HG03135 (cell line): ENCODE measurements around the gene TELO2.

ENCODE experiments used
- ATAC-seq: cut with Tn5 transposase; IDR thresholded peaks from one replicate; pipeline ENCODE4 v1.9.1; 2021; ENCODE audit warnings: mild to moderate bottlenecking, moderate library complexity; ENCODE audit not compliant: unreplicated experiment

The TELO2 gene

GRCh38 chr16:1512774-1513173 lies 19.6 kb downstream of the TELO2 start:
- no peak for ATAC-seq

GRCh38 chr16:1514507-1514906 lies 21.3 kb downstream of the TELO2 start:
- no peak for ATAC-seq

DNA sequence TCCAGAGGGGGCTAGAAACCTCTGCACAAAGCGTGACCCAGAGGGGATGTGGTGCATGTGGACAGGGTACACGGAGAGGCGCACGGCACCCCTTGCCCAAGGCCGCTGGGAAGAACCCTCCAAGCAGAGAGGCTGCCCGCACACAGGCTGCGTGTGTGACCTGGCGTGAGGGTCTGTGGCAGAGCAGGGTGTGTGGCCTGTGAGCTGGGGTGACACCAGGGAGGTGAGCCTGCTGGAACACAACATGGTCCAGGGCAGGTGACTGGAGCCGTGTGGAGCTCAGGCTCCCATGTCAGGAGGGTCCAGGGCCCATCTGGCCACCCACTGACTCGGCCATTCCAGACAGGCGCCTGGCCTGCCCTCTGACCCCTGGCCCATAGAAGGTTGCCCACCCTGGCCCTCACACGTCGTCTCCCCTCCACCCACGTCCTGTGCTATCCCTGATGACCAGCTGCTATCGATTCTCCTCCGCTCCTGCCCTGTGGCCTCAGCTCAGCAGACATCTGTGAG lies 25.5 kb downstream of the TELO2 start:
- ATAC-seq: no peak

- no peak for ATAC-seq
These were observed 26.7 kb downstream of the TELO2 start for GRCh38 chr16:1519831-1520230.

- no peak for ATAC-seq
These were observed 27.3 kb downstream of the TELO2 start for GRCh38 chr16:1520461-1520860.

GRCh38 chr16:1523581-1524245 lies 30.6 kb downstream of the TELO2 start:
- ATAC-seq: no peak

- no peak for ATAC-seq
These were observed 31.2 kb downstream of the TELO2 start for GRCh38 chr16:1524366-1524765.

DNA sequence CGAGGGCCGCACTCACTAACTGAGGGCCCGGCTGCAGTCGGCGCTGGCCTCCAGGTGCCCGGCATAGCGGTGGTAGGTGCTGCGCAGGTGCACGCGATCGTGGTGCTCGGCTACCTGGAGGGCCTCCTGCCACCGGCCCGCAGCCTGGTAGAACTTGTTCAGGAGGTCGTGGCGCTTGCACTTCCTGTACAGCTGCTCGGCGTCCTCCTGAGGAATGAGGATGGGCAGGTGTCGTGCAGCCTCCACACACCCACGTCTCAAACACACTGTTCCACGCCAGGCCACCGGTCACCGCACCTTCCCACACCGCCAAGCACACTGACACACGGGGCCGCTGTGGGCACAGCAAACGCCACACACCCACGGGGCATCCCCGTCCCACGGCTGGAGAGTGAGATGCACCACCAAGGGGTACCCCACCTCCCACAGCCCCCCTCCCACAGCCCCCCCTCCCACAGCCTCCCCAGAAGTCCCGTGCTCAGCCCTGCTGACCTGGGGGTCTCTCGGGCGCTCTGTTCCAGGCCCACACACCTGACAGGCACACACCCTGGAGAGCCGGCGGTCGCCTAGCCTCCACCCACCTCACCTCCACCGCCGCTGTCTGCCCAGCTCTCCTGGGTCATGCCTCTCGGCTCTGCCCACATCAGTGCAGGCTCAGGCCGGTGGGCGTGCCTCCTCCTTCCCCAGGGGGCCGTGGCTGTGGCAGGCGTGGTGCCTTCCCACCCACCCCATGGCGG lies 32.9 kb downstream of the TELO2 start:
- ATAC-seq: no peak

DNA sequence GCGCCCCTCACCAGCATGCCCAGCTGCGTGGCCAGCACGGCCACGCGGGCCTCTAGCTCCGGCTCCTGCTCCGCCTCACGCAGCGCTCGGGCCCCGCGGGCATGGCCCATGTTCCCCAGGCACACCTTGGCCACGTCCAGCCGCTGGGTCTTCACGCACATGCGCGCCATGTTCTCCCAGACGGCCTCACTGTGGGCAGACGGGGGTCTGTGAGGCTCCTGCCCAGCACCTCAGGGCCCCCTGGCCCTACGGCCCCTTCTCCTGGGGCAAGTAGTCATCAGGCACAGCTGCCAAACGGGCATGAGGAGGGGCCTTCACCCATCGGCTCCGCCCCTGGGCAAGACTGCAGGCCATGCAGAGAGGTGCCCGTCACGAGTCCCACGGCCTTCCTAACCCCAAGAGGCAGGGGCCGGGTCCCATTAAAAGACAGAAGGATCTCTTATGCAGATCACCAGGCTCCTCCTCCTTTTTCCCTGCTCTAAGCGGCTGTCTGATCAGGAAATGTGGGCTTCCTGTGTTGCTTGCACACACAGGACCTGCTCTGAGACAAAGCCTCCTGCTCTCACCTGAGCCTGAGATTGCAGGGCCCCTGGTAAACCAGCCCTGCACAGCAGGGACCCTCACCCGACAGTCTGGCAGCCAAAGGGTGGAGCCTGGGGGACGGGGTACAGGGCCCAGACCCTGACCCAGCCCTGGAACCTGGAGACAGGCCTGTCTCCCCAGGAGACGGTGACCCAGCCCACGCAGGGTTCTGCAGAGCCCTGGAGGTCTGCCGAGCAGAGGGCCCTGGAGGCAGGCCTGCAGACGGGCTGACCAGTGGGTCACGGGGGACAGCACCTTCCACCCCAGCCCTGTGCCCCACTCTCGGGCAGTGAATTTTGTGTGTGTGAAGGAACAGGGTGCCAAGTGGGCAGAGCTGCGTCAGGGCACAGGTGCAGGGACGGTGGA lies 33.7 kb downstream of the TELO2 start:
- no peak for ATAC-seq

GRCh38 chr16:1527836-1528811 lies 35.0 kb downstream of the TELO2 start:
- ATAC-seq: no peak

DNA sequence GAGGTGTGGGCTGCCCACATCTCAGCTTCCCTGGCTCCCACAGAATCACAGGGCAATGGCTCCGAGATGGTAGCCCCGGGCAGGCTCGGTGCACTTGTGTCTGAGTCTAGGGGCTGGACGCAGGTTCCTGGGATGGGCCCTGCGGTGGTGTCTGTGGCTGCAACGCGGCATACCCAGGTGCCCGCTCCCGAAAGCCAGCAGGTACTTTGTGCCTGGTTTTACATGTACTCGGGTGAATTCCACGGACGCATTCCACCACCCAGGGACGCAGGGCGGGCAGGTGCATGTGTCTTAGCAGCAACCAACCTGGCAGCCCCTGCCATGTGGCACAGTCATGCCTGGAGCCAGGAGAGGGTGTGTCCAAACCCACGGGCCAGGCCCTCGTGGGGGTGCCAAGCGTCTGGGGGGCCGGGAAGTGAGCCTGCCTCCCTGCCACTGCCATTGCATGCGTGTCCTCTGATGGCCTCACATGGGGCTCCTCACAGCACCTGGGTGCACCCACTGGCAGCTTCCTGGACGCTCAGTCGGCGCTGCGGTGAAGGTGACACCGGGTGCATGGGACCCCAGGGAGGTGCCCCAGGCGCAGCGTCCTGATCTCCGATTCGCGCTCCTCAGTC lies 35.9 kb downstream of the TELO2 start:
- ATAC-seq: no peak

GRCh38 chr16:1530349-1530882 lies 37.3 kb downstream of the TELO2 start:
- ATAC-seq: no peak

DNA sequence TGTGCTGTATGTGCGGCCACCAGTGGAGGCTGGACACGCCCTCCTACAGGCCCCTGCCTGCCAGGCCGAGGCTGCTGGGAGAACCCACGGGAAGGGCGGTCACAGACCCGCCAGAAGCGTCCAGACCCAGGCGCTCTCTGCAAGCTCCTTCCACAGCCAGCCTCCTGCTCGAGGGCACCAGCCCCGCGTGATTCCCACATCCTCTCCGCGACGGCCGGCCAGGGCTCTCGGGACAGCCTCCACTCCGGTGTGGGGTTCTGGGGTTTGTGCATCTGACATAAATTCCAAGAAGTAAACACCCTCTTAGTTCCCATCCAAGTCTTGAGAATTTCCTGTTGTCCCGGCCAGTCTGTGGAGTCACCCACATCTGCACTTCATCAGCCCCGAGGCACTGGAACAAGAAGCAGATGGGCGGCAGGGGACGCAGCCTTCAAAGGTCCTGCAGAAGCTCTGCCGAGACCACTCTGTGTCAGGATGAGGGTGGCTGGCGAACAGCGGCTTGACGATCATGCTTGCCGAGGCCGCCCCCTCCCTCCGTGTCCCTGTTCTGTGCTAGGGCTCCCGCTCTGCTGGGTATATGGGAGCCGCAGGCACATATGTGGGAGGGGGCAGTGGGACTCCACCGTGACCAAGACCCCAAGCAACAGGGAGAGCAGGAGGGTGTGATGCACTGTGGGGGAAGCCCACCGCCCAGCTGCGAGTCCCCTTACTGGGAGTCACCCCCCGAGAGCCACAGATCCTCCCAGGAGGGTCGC lies 37.9 kb downstream of the TELO2 start:
- no peak for ATAC-seq

DNA sequence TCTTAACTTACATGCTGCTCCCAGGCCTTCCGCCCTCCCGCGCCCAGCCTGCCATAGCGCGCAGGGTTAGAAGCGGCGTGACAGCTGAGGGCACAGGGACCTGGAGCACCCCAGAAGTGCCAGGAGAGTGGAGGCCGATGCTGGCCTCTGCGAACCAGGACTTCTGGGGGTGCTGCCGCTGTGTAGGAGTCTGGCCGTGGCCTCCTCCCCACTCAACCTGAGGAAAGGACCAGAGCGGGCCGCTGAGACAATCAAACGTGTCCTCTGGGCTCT lies 38.4 kb downstream of the TELO2 start:
- no peak for ATAC-seq

GRCh38 chr16:1532081-1532760 lies 39.1 kb downstream of the TELO2 start:
- ATAC-seq: no peak

- no peak for ATAC-seq
These were observed 39.6 kb downstream of the TELO2 start for GRCh38 chr16:1532771-1533170.

- no peak for ATAC-seq
These were observed 40.3 kb downstream of the TELO2 start, which contains the start of gene TMEM204 for GRCh38 chr16:1533443-1533951. TMEM204 (plus strand) TSS chr16:1533666; CDS start chr16:1534276, 610 bp downstream.
